ENCODE data around the gene SUMO3. TPM values are rescaled to one million over a fixed set of nuclear protein-coding genes. Genes with fewer than 3 reads are reported as not detected.

Gene SUMO3
- polyA plus RNA-seq, 1 donor (not counting 4 experiments of a cell fraction or from before 2014, with no cell fraction given), result 115 TPM

GRCh38 chr21:44763050-44763378 lies 54.8 kb downstream of the SUMO3 start:
- Histone ChIP-seq H3K79me2 (ENCODE audit: control insufficient read depth, insufficient read depth, low read length) (no peaks in the 10 kb centered on the region), H3K4me2 (ENCODE audit: control insufficient read depth, extremely low read depth, insufficient read depth, low read depth, low read length) (no peak overlapping the region), H4K20me1 (ENCODE audit: control insufficient read depth, extremely low read depth, insufficient read depth, low read length) (no peaks in the 10 kb centered on the region), H2AFZ (ENCODE audit: control insufficient read depth, low read length) (no peak overlapping the region), H3K36me3 (ENCODE audit: control insufficient read depth in 2 of 2, extremely low read depth in 1 of 2, insufficient read depth in 2 of 2, low read length in 2 of 2) (no peaks in the 10 kb centered on the region), H3K4me1 (ENCODE audit: control insufficient read depth, extremely low read depth, insufficient read depth, low read length) (peaks cover 31% of the 10 kb centered on the region), H3K4me3 (ENCODE audit: control insufficient read depth in 2 of 3, extremely low read depth in 1 of 3, insufficient read depth in 2 of 3, low read depth in 1 of 3, low read length in 3 of 3) (no peak overlapping the region), H3K9me3 (ENCODE audit: control insufficient read depth, low read depth, low read length) (no peaks in the 10 kb centered on the region), H3K9ac (ENCODE audit: control insufficient read depth, extremely low read depth, insufficient read depth, low read length) (no peak overlapping the region), H3K27ac (ENCODE audit: control insufficient read depth, insufficient read depth, low read length) (no peak overlapping the region), H3K9me1 (ENCODE audit: control insufficient read depth, extremely low read depth, insufficient read depth, low read length) (no peaks in the 10 kb centered on the region), H3K27me3 (ENCODE audit: control insufficient read depth, extremely low read depth, insufficient read depth, low read length) (peaks cover 5% of the 10 kb centered on the region)
- FAIRE-seq, result no peak
- no peak for TF ChIP-seq EZH2 (IDR thresholded peaks at IDR 0.05; ENCODE audit: low read length)
- TF ChIP-seq, protein P1, sequence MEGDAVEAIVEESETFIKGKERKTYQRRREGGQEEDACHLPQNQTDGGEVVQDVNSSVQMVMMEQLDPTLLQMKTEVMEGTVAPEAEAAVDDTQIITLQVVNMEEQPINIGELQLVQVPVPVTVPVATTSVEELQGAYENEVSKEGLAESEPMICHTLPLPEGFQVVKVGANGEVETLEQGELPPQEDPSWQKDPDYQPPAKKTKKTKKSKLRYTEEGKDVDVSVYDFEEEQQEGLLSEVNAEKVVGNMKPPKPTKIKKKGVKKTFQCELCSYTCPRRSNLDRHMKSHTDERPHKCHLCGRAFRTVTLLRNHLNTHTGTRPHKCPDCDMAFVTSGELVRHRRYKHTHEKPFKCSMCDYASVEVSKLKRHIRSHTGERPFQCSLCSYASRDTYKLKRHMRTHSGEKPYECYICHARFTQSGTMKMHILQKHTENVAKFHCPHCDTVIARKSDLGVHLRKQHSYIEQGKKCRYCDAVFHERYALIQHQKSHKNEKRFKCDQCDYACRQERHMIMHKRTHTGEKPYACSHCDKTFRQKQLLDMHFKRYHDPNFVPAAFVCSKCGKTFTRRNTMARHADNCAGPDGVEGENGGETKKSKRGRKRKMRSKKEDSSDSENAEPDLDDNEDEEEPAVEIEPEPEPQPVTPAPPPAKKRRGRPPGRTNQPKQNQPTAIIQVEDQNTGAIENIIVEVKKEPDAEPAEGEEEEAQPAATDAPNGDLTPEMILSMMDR (optimal IDR thresholded peaks at IDR 0.05 in 1 of 3, IDR thresholded peaks at IDR 0.05 in 1 of 3, conservative IDR thresholded peaks at IDR 0.05 in 1 of 3; ENCODE audit: extremely low read depth in 1 of 3, insufficient read depth in 2 of 3, low read length in 3 of 3), result no peak
- no peak for DNase-seq (ENCODE audit: low read depth, low spot score)
- dilution Hi-C loops (cut with MboI; ENCODE audit: extremely low pct_ligation_motif_present, low sequenced_read_pairs), result no loop called here

DNA sequence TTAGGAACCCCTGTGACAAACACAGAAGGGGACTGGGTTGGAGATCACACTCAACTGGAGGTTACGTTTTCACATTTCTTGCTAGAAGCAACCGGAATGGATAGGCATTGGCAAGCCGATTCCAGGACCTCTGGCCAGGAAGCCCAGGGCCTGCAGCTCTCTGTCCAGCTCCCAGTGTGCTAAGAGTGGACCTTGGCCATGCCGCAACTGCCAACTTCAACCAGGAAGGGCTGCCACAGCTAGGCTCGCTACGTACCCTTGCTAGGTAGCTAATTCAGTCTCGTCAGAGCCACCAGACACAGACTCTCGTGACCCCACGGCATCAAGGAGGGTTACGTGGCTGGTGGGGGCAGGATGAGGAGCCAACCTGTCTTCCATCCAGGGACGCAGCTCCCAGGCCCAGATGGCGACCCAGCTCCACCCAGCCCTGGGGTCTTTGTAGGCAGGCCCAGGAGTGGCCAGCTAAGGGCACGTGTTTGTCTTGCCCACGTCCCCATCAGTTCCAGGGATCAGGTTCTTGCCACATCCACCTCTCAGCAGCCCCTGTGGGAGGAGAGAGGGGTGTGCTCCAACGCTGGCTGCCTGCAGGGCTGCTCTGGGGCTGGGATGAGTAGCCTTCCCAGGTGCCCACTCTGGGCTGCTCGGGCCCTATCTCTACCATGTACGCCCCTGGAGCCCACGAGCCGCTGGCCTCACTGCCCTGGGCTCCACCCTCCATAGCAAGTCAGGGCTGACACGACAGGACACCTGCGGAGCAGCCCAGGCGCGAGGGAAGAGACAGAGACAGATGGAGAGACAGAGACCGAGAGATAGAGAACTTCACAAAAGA lies 55.4 kb downstream of the SUMO3 start:
- dilution Hi-C loops (cut with MboI; ENCODE audit: extremely low pct_ligation_motif_present, low sequenced_read_pairs), result no loop called here
- DNase-seq (ENCODE audit: low read depth, low spot score), result no peak
- Histone ChIP-seq H3K9me3 (ENCODE audit: control insufficient read depth, low read depth, low read length) (no peaks in the 10 kb centered on the region), H2AFZ (ENCODE audit: control insufficient read depth, low read length) (no peak overlapping the region), H3K4me1 (ENCODE audit: control insufficient read depth, extremely low read depth, insufficient read depth, low read length) (peaks cover 31% of the 10 kb centered on the region), H3K27ac (ENCODE audit: control insufficient read depth, insufficient read depth, low read length) (no peak overlapping the region), H3K9ac (ENCODE audit: control insufficient read depth, extremely low read depth, insufficient read depth, low read length) (no peak overlapping the region), H3K36me3 (ENCODE audit: control insufficient read depth in 2 of 2, extremely low read depth in 1 of 2, insufficient read depth in 2 of 2, low read length in 2 of 2) (no peaks in the 10 kb centered on the region), H3K79me2 (ENCODE audit: control insufficient read depth, insufficient read depth, low read length) (no peaks in the 10 kb centered on the region), H3K4me2 (ENCODE audit: control insufficient read depth, extremely low read depth, insufficient read depth, low read depth, low read length) (no peak overlapping the region), H3K4me3 (ENCODE audit: control insufficient read depth in 2 of 3, extremely low read depth in 1 of 3, insufficient read depth in 2 of 3, low read depth in 1 of 3, low read length in 3 of 3) (no peak overlapping the region), H4K20me1 (ENCODE audit: control insufficient read depth, extremely low read depth, insufficient read depth, low read length) (no peaks in the 10 kb centered on the region), H3K9me1 (ENCODE audit: control insufficient read depth, extremely low read depth, insufficient read depth, low read length) (no peaks in the 10 kb centered on the region), H3K27me3 (ENCODE audit: control insufficient read depth, extremely low read depth, insufficient read depth, low read length) (peaks cover 5% of the 10 kb centered on the region)
- FAIRE-seq, result no peak
- TF ChIP-seq, protein P1 (optimal IDR thresholded peaks at IDR 0.05 in 1 of 3, IDR thresholded peaks at IDR 0.05 in 1 of 3, conservative IDR thresholded peaks at IDR 0.05 in 1 of 3; ENCODE audit: extremely low read depth in 1 of 3, insufficient read depth in 2 of 3, low read length in 3 of 3), result no peak
